Measurements from ENCODE around the gene ATP2B2.

ATP2B2 gene

GRCh38 chr3:10482631-10483363 is 22.6 kb downstream of the ATP2B2 start:
- no peak for TF ChIP-seq CTCF (IDR thresholded peaks at IDR 0.05; ENCODE audit: unreplicated experiment in 3 of 3)
- no peak overlapping the region for H3K4me3 Mint-ChIP-seq
- no peaks in the 10 kb centered on the region for H3K4me1 Mint-ChIP-seq
- no peaks in the 10 kb centered on the region for H3K36me3 Mint-ChIP-seq (ENCODE audit: low read depth)
- peaks cover 6% of the 10 kb centered on the region for H3K9me3 Mint-ChIP-seq
- H3K27me3 Mint-ChIP-seq (ENCODE audit: low read depth): peaks cover 7% of the 10 kb centered on the region
- no peak overlapping the region for H3K27ac Mint-ChIP-seq

GRCh38 chr3:10480871-10481378 is 24.5 kb downstream of the ATP2B2 start:
- Mint-ChIP-seq H3K27ac (no peak overlapping the region), H3K9me3 (peaks cover 6% of the 10 kb centered on the region), H3K4me1 (no peaks in the 10 kb centered on the region), H3K4me3 (no peak overlapping the region), H3K27me3 (ENCODE audit: low read depth) (peaks cover 3% of the 10 kb centered on the region), H3K36me3 (ENCODE audit: low read depth) (no peaks in the 10 kb centered on the region)
- no peak for TF ChIP-seq CTCF (IDR thresholded peaks at IDR 0.05; ENCODE audit: unreplicated experiment in 3 of 3)

- Mint-ChIP-seq H3K9me3 (peaks cover 6% of the 10 kb centered on the region), H3K36me3 (ENCODE audit: low read depth) (no peaks in the 10 kb centered on the region), H3K4me1 (no peaks in the 10 kb centered on the region), H3K4me3 (no peak overlapping the region), H3K27me3 (ENCODE audit: low read depth) (peaks cover 7% of the 10 kb centered on the region), H3K27ac (no peak overlapping the region)
- no peak for TF ChIP-seq CTCF (IDR thresholded peaks at IDR 0.05; ENCODE audit: unreplicated experiment in 3 of 3)
Observed at GRCh38 chr3:10479311-10479710, 26.1 kb downstream of the ATP2B2 start.

GRCh38 chr3:10475983-10476382 is 29.4 kb downstream of the ATP2B2 start:
- peaks cover 6% of the 10 kb centered on the region for H3K9me3 Mint-ChIP-seq
- no peak for TF ChIP-seq CTCF (IDR thresholded peaks at IDR 0.05; ENCODE audit: unreplicated experiment in 3 of 3)
- peaks cover 15% of the 10 kb centered on the region for H3K27me3 Mint-ChIP-seq (ENCODE audit: low read depth)
- no peak overlapping the region for H3K4me3 Mint-ChIP-seq
- H3K4me1 Mint-ChIP-seq: peaks cover 13% of the 10 kb centered on the region
- H3K27ac Mint-ChIP-seq: no peak overlapping the region
- H3K36me3 Mint-ChIP-seq (ENCODE audit: low read depth): no peaks in the 10 kb centered on the region

GRCh38 chr3:10474847-10475246 is 30.5 kb downstream of the ATP2B2 start:
- H3K27ac Mint-ChIP-seq: no peak overlapping the region
- H3K9me3 Mint-ChIP-seq: peaks cover 6% of the 10 kb centered on the region
- peaks cover 17% of the 10 kb centered on the region for H3K4me1 Mint-ChIP-seq
- H3K4me3 Mint-ChIP-seq: no peak overlapping the region
- no peak for TF ChIP-seq CTCF (IDR thresholded peaks at IDR 0.05; ENCODE audit: unreplicated experiment in 3 of 3)
- peaks cover 11% of the 10 kb centered on the region for H3K27me3 Mint-ChIP-seq (ENCODE audit: low read depth)
- H3K36me3 Mint-ChIP-seq (ENCODE audit: low read depth): no peaks in the 10 kb centered on the region

GRCh38 chr3:10474275-10474646 is 31.1 kb downstream of the ATP2B2 start:
- H3K4me3 Mint-ChIP-seq: no peak overlapping the region
- peaks cover 22% of the 10 kb centered on the region for H3K4me1 Mint-ChIP-seq
- H3K9me3 Mint-ChIP-seq: peaks cover 6% of the 10 kb centered on the region
- no peaks in the 10 kb centered on the region for H3K36me3 Mint-ChIP-seq (ENCODE audit: low read depth)
- no peak for TF ChIP-seq CTCF (IDR thresholded peaks at IDR 0.05; ENCODE audit: unreplicated experiment in 3 of 3)
- H3K27me3 Mint-ChIP-seq (ENCODE audit: low read depth): peaks cover 16% of the 10 kb centered on the region
- no peak overlapping the region for H3K27ac Mint-ChIP-seq

All from nephron (organoid).